GM12892 (cell line): ENCODE results near the gene TEPSIN.

Source experiments
- DNase-seq: peaks from one replicate; pipeline ENCODE4 v3.0.0; 2011; ENCODE audit not compliant: insufficient read length
- FAIRE-seq: peaks from 2 replicates; lab custom pipeline; 2011; peaks lifted over from hg19 to GRCh38; lab: Jason Lieb, UNC
- POLR2A ChIP-seq: IDR thresholded peaks from 2 replicates; pipeline ENCODE4 v1.6.1; 2011; ENCODE audit warnings: low read depth, low read length, control low read depth
- POLR2AphosphoS5 ChIP-seq: IDR thresholded peaks from 2 replicates; pipeline ENCODE4 v1.6.1; 2011; ENCODE audit warnings: low read depth, low read length, control low read depth
- TAF1 ChIP-seq: IDR thresholded peaks from 2 replicates; pipeline ENCODE4 v1.6.1; 2011; ENCODE audit warnings: low read depth, mild to moderate bottlenecking, control low read depth, low read length, borderline replicate concordance

The TEPSIN gene

GRCh38 chr17:81182596-81182995, 56.3 kb downstream of the TEPSIN start:
- DNase-seq (no peak), FAIRE-seq (no peak)
- no peak for TF ChIP-seq TAF1
- no peak for TF ChIP-seq POLR2AphosphoS5
- no peak for TF ChIP-seq POLR2A

- no peak for DNase-seq
- TF ChIP-seq POLR2A = no peak
- no peak for TF ChIP-seq POLR2AphosphoS5
- no peak for TF ChIP-seq TAF1
- FAIRE-seq = no peak
These were observed 57.1 kb downstream of the TEPSIN start for GRCh38 chr17:81181811-81182185.

- no peak for FAIRE-seq
- TF ChIP-seq POLR2A = no peak
- no peak for TF ChIP-seq POLR2AphosphoS5
- no peak for TF ChIP-seq TAF1
- no peak for DNase-seq
These were observed 57.7 kb downstream of the TEPSIN start for GRCh38 chr17:81180836-81181810.

- FAIRE-seq (no peak), DNase-seq (no peak)
- no peak for TF ChIP-seq POLR2AphosphoS5
- no peak for TF ChIP-seq TAF1
- TF ChIP-seq POLR2A = no peak
These were observed 59.0 kb downstream of the TEPSIN start for GRCh38 chr17:81179861-81180260.

GRCh38 chr17:81179220-81179619, 59.6 kb downstream of the TEPSIN start:
- DNase-seq (no peak), FAIRE-seq (no peak)
- TF ChIP-seq POLR2A (no peak), POLR2AphosphoS5 (no peak), TAF1 (no peak)
